T-helper 17 cell (primary cell): Measurements from ENCODE around the gene MCC. TPM values are rescaled to one million over a fixed set of nuclear protein-coding genes. Genes with fewer than 3 reads are reported as not detected.

Experiments used
- ATAC-seq: fragments of 150-1000 bp; cut with Tn5 transposase; 2 replicates; pipeline ENCODE4 v1.10.0; 2021; ENCODE audit warnings: mild to moderate bottlenecking, moderate library complexity
- DNase-seq, 3 donors: peaks; one replicate each; pipeline versions ENCODE4 v3.0.0 to v3.0.0-alpha.2; 2020 to 2021
- H3K9me3 ChIP-seq: one replicate; pipeline ENCODE4 v1.7.0; 2013; ENCODE audit warnings: low read length, mild to moderate bottlenecking; ENCODE audit not compliant: control insufficient read depth, poor library complexity, severe bottlenecking
- H3K27ac Mint-ChIP-seq: one replicate; pipeline ENCODE4 v1.8.0; 2022; ENCODE audit warnings: mild to moderate bottlenecking, moderate library complexity, mixed read lengths
- H3K27me3 Mint-ChIP-seq: one replicate; pipeline ENCODE4 v1.8.0; 2022; ENCODE audit warnings: mixed read lengths
- H3K36me3 Mint-ChIP-seq: one replicate; pipeline ENCODE4 v1.8.0; 2022; ENCODE audit warnings: low read depth, mixed read lengths
- H3K4me1 Mint-ChIP-seq: one replicate; pipeline ENCODE4 v1.8.0; 2022; ENCODE audit warnings: mild to moderate bottlenecking, mixed read lengths
- H3K4me3 Mint-ChIP-seq: one replicate; pipeline ENCODE4 v1.8.0; 2022; ENCODE audit warnings: mild to moderate bottlenecking, moderate library complexity, mixed read lengths
- total RNA-seq, 4 donors: library from RNA in 2 of 4; stranded (reverse) in 2 of 4; gene quantifications; one replicate each; pipeline ENCODE4 v1.2.3 and lab custom pipeline; 2022 to 2026

The MCC gene
- total RNA-seq, 2 donors from 2014 or later, result 2.2 to 4.4 TPM

DNA sequence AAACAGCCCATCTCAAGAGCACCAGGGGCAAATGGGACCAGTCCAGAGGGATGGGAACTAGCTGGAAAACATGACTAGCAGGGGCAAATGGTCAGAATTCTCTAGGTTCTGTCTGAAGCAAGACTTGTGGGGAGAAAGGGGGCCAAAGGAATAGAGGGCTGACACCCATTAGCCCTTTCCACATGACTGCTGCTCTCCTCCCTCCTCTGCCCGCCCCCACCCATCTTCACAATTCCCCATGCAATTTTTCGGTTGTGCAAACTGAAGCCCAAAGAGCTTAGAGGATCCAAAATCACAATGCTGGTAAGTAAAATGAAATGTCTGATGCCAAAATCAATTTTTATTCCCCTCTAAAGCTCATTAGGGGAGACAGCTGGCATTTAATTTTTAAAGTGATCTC is 304.6 kb downstream of the MCC start:
- no peak for DNase-seq
- no peaks in the 10 kb centered on the region for H3K27me3 Mint-ChIP-seq
- no peak for ATAC-seq
- no peak overlapping the region for H3K4me3 Mint-ChIP-seq
- no peaks in the 10 kb centered on the region for H3K36me3 Mint-ChIP-seq
- no peak overlapping the region for H3K27ac Mint-ChIP-seq
- peaks cover 7% of the 10 kb centered on the region for H3K4me1 Mint-ChIP-seq
- no peaks in the 10 kb centered on the region for H3K9me3 ChIP-seq

DNA sequence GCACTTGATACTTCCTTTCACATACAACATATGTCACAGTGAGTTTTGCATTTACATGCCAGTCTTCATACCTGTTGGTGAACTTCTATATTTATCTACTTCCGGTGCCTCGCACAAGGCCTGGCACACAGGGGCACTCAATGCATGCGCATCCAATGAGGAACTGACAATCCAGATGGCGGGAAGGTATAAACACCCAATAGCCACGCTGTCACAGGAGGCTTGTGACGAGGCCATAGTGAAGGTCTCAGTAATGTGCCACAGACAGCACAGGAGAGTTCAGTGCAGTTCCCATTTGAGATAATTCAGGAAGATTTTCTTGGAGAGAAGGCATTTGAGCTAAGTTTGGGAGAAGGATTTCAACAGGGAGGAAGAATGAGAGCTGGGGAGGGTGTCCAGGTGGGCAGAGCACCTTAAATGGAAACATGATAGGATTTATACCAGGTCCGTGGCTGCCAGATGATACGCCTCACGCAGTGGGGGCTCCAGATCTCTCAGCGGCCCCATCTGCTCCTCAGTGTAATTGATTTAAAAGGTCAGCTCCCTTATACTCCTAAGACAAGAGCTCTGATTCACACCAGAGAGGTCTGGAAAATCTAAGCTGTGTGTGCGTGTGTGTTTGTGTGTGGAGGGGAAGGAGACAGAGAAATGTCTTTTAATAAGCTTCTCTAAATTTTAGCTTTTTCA is 305.5 kb downstream of the MCC start:
- DNase-seq (no peak), ATAC-seq (no peak)
- H3K4me1 Mint-ChIP-seq, result peaks cover 7% of the 10 kb centered on the region
- no peak overlapping the region for H3K27ac Mint-ChIP-seq
- H3K36me3 Mint-ChIP-seq, result peaks cover 2% of the 10 kb centered on the region
- no peaks in the 10 kb centered on the region for H3K9me3 ChIP-seq
- no peak overlapping the region for H3K4me3 Mint-ChIP-seq
- no peaks in the 10 kb centered on the region for H3K27me3 Mint-ChIP-seq

DNA sequence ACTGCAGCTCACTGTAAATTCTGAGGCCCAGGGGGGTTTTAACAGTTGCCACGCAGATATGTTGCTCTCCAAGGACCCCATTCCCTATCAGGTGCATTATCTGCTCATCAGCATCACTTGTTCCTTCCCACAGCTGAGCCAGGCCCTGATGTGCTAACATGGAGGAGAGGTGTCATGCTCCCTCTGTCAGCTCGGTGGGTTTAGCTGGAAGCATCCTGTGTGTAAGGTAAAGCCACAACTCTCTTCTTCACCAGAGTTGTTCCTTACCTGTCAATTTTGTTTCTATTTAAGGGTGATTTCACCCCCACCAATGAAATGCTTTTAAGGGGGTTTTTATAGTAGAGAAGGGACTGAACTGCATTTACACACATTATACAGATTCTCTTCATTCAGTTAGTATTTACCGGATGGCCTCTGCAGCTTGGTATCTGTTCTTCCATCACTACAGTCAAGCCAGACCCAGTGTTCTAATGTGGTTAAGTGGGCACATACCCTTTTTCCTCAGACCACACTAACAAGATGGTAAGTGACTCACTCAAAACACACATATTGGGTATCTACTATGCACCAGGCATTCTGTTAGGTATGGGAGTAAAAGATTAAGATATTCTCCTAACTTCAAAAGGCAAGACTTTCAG is 306.3 kb downstream of the MCC start:
- DNase-seq (no peak), ATAC-seq (no peak)
- H3K36me3 Mint-ChIP-seq, result peaks cover 2% of the 10 kb centered on the region
- no peak overlapping the region for H3K27ac Mint-ChIP-seq
- H3K27me3 Mint-ChIP-seq, result no peaks in the 10 kb centered on the region
- peaks cover 7% of the 10 kb centered on the region for H3K4me1 Mint-ChIP-seq
- H3K9me3 ChIP-seq, result no peaks in the 10 kb centered on the region
- H3K4me3 Mint-ChIP-seq, result no peak overlapping the region

DNA sequence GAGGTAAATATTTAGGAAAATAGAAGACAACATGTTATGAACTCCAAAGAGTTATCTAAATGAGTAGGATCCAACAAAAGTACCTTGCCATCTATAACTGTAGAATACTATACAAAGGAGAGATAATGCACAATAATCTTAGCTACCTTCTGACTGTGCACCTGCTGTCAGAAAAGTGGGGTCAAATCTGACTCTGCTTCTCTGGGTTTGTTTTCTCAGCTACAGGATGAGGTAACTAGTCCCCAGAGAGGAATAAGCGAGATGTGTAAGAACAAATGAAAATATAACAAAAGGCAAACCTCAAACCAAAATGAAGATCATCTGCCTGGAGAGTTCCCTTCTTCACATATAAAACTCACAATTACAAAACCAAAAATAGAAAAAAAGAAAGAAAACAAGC is 306.8 kb downstream of the MCC start:
- no peak for ATAC-seq

DNA sequence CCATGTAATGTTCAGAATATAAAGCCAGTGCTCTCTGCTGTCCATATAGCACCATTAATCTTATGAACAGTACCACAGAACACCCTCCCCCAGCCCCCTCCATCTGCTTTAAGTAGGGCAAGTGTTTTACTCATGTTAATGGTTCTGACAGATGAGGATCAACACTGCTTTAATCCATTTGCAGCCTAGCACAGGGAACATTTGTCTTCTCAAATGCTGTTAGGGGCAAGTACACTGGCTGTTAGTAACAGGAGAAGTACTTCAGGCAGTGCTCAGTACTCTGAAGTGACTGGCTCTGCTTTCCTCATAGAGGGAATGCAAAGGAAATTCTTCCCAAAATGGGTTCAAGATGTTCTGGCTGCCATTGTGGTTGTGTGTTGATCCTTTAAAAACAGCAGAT is 309.1 kb downstream of the MCC start:
- no peaks in the 10 kb centered on the region for H3K27me3 Mint-ChIP-seq
- ATAC-seq (no peak), DNase-seq (no peak)
- no peak overlapping the region for H3K4me3 Mint-ChIP-seq
- H3K27ac Mint-ChIP-seq, result no peak overlapping the region
- peaks cover 2% of the 10 kb centered on the region for H3K36me3 Mint-ChIP-seq
- H3K9me3 ChIP-seq, result no peaks in the 10 kb centered on the region
- H3K4me1 Mint-ChIP-seq, result peaks cover 7% of the 10 kb centered on the region

More for the DNA sequence above, 306.8 kb downstream of the MCC start:
- peaks cover 2% of the 10 kb centered on the region for H3K36me3 Mint-ChIP-seq
- peaks cover 7% of the 10 kb centered on the region for H3K4me1 Mint-ChIP-seq
- DNase-seq, result no peak
- no peak overlapping the region for H3K4me3 Mint-ChIP-seq
- no peaks in the 10 kb centered on the region for H3K9me3 ChIP-seq
- H3K27ac Mint-ChIP-seq, result no peak overlapping the region
- H3K27me3 Mint-ChIP-seq, result no peaks in the 10 kb centered on the region

DNA sequence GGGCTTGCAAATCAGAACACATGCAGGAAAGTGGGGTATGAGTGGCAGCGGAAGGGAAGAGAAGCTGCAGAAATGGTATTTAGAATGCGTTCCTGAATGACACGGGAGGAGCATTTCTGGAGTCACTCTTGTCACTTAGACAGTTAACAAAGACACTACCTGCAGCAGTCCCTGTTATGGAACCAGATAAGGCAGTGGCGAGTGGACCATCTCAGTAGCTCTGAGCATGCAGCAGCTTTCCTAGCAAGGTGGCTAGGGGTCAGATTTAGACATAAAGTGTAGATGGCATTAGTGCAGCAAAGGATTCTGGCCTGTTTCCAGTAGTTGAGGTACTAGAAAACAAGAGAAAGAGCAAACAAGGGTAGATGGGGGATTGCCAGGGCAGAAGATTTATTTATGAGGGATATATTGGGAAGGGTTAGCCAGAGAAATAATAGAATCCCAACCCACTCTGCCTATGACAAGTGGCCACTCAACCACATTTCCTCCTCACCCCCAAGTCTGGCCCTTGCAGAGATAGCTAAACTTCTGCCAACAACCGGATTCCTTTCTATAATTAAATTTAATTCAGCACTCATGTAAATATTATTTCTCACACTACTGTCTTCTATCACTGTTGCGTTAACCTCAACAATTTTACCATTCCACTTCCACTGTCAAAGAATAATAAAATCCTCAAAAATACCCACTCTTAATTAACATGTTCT is 310.0 kb downstream of the MCC start:
- ATAC-seq (no peak), DNase-seq (no peak)
- Mint-ChIP-seq H3K4me1 (peaks cover 7% of the 10 kb centered on the region), H3K36me3 (peaks cover 2% of the 10 kb centered on the region), H3K27me3 (no peaks in the 10 kb centered on the region), H3K27ac (no peak overlapping the region), H3K4me3 (no peak overlapping the region)
- H3K9me3 ChIP-seq, result no peaks in the 10 kb centered on the region

DNA sequence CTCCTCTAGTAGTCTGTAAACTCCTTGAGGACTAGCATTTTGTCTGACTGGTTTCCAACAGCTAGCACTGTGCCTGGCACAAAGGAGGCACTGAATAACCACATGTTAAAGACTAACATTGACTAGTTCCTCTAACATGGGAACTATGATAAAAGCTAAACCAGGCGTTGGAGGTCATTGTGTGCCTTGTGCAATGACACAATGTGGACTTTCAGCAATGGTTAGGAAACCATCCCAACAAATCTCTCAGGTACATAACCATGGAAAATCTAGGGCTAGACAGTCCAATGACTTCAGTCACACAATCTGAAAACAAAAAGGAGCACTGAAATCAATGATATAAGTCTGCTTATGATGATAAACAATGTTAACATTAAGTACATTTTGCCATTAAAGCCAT is 311.0 kb downstream of the MCC start:
- Mint-ChIP-seq H3K27ac (no peak overlapping the region), H3K36me3 (peaks cover 2% of the 10 kb centered on the region), H3K4me3 (no peak overlapping the region), H3K4me1 (peaks cover 1% of the 10 kb centered on the region), H3K27me3 (no peaks in the 10 kb centered on the region)
- H3K9me3 ChIP-seq, result no peaks in the 10 kb centered on the region
- no peak for DNase-seq
- ATAC-seq, result no peak

DNA sequence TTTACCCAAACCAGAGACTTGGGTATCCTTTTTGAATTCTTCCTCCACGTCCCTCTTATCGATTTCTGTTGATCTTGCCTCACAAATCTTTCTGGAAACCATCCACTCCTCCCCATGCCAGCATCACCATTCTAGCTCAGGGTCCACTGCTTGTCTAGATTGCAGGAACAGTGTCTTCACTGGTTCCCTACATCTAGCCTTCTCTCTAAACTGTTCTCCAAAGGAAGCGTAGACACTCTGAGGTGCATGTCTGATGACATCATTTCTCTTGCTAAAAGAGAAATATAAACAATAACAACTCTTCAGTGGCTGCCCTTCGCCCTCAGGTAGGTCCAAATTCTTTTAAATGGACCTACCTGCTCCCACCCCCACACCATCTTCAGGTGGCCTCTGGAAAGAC is 311.5 kb downstream of the MCC start:
- H3K4me3 Mint-ChIP-seq, result no peak overlapping the region
- H3K9me3 ChIP-seq, result no peaks in the 10 kb centered on the region
- H3K36me3 Mint-ChIP-seq, result peaks cover 2% of the 10 kb centered on the region
- no peak for ATAC-seq
- H3K27ac Mint-ChIP-seq, result no peak overlapping the region
- no peaks in the 10 kb centered on the region for H3K4me1 Mint-ChIP-seq
- H3K27me3 Mint-ChIP-seq, result no peaks in the 10 kb centered on the region
- DNase-seq, result no peak

DNA sequence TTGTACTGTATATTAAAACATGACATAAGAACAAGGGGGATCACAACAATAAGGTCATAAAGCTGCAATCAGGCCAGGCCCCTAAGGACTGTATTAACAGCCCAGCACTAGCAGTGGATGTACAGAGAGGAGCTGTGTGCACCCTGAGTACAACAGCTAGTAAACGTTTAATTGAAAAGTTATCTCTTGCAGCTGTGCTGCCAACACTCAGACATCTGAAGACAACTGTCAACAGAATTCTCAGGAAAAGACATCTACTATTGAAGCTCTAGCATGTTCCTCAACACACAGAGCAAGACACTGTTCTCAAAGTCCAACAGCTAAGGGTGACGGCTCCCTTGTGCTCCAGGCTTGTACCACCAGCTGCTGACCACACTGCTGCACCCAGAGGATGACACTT is 312.1 kb downstream of the MCC start:
- Mint-ChIP-seq H3K4me3 (no peak overlapping the region), H3K4me1 (no peaks in the 10 kb centered on the region), H3K27ac (no peak overlapping the region), H3K36me3 (peaks cover 2% of the 10 kb centered on the region), H3K27me3 (no peaks in the 10 kb centered on the region)
- DNase-seq, result no peak
- no peaks in the 10 kb centered on the region for H3K9me3 ChIP-seq
- ATAC-seq, result no peak

DNA sequence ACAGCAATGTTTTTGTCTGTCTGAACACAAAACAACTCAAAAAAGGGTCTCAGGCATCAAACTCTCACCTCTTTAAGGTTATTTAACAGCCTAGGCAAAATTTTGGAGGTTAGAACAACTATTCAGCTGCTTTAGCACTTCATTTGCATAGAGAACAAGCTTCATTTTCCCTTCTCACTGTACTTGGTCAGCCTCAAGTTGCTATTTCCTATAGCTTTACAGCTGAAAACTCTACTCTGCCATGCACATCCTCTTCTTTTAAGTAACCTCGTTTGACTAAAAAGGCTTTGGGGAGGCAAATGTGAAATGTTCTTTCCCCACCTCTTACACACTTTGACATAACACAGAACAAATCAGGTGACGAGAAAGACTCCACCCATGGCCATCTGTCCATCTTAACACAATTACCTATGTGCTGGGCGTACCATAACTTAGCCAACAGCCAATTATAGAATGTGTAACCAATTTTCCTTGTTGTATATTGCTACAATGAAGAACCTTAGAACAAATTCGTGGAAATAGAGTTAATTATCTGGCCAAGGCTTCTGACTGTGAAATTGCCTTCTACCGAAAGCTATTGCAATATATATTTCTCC is 315.9 kb downstream of the MCC start:
- H3K36me3 Mint-ChIP-seq, result no peaks in the 10 kb centered on the region
- no peaks in the 10 kb centered on the region for H3K27me3 Mint-ChIP-seq
- no peak overlapping the region for H3K4me3 Mint-ChIP-seq
- ATAC-seq (no peak), DNase-seq (no peak)
- H3K4me1 Mint-ChIP-seq, result peaks cover 4% of the 10 kb centered on the region
- no peaks in the 10 kb centered on the region for H3K9me3 ChIP-seq
- H3K27ac Mint-ChIP-seq, result no peak overlapping the region

DNA sequence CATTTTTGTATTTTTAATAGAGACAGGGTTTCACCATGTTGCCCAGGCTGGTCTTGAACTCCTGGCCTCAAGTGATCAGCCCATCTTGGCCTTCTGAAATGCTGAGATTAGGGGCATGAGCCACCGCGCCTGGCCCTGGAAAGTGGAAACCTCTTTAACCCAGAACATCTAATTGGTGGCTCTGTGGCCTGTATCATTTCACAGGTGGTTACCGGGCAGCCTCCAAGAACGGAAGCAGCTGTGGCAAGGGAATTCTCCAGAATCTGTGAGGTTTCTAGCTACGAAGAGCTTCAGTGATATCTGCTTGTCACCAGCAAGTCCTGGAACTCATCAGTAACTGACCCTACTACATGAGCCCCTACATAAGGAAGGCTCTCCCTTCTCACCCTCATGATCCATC is 316.7 kb downstream of the MCC start:
- H3K27me3 Mint-ChIP-seq, result no peaks in the 10 kb centered on the region
- DNase-seq (no peak), ATAC-seq (no peak)
- H3K9me3 ChIP-seq, result no peaks in the 10 kb centered on the region
- H3K4me1 Mint-ChIP-seq, result peaks cover 4% of the 10 kb centered on the region
- H3K36me3 Mint-ChIP-seq, result no peaks in the 10 kb centered on the region
- no peak overlapping the region for H3K4me3 Mint-ChIP-seq
- no peak overlapping the region for H3K27ac Mint-ChIP-seq

DNA sequence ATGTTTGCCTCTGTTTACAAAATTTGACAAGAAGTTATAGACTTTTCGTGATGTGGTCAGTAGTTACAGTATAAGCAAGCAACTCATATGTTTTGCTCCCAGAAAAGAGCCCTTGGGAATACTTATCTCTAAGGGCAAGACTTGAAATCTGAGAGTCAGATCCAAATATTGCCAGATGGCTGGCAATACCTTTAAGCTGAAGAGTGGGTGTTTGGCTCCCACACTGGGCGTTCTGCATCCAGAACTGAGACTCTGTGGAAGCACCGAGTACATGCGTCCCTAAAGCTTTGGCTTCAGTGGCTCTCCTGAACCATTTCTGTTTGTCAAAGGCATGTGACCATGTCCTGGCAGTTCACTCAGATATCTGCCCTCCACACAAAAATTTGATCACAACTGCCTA is 317.5 kb downstream of the MCC start:
- Mint-ChIP-seq H3K27me3 (no peaks in the 10 kb centered on the region), H3K36me3 (no peaks in the 10 kb centered on the region), H3K27ac (no peak overlapping the region), H3K4me1 (peaks cover 4% of the 10 kb centered on the region), H3K4me3 (no peak overlapping the region)
- no peak for DNase-seq
- H3K9me3 ChIP-seq, result no peaks in the 10 kb centered on the region
- no peak for ATAC-seq

DNA sequence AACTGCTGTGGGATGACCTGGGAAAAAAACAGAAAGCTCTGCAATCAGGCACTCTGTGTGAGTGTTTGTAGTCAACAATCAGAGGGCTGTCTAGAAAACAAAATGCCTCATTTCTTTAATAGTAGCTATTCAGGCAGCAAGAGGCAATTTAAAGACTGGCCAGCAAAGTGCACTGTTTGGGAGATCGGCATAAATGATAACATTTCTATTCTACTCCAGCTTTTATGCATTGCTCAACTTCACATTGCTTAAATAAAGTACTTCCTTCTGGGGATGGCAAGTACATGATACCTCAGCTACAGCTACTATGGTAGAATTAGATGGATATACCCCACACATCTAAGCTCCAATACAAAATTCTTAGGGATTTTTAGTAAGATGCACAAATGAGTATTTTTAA is 318.5 kb downstream of the MCC start:
- H3K4me3 Mint-ChIP-seq, result no peak overlapping the region
- ATAC-seq (no peak), DNase-seq (no peak)
- H3K4me1 Mint-ChIP-seq, result peaks cover 4% of the 10 kb centered on the region
- H3K9me3 ChIP-seq, result no peaks in the 10 kb centered on the region
- no peaks in the 10 kb centered on the region for H3K36me3 Mint-ChIP-seq
- H3K27ac Mint-ChIP-seq, result no peak overlapping the region
- no peaks in the 10 kb centered on the region for H3K27me3 Mint-ChIP-seq
